NCI-H1105 (cell line): Measurements from ENCODE around the gene KCNG3.

Experiments used
- DNase-seq: peaks from one replicate; lab custom pipeline; 2025; lab: John Stamatoyannopoulos, UW

The KCNG3 gene

GRCh38 chr2:42493468-42494354, at the start of gene KCNG3:
Gene KCNG3, minus strand, starts transcription at chr2:42493982. Its CDS starts 481 bp downstream, at chr2:42493501.
- peak; percentile 55 for DNase-seq

GRCh38 chr2:42542871-42543270, 49.1 kb upstream of the KCNG3 start:
- no peak for DNase-seq

GRCh38 chr2:42537493-42537892, 43.7 kb upstream of the KCNG3 start:
- no peak for DNase-seq

GRCh38 chr2:42532397-42532796, 38.6 kb upstream of the KCNG3 start:
- no peak for DNase-seq

GRCh38 chr2:42523341-42523740, 29.6 kb upstream of the KCNG3 start:
- DNase-seq = no peak

GRCh38 chr2:42522035-42522434, 28.3 kb upstream of the KCNG3 start:
- DNase-seq = no peak

GRCh38 chr2:42519624-42520023, 25.8 kb upstream of the KCNG3 start:
- DNase-seq = no peak

GRCh38 chr2:42516418-42516901, 22.7 kb upstream of the KCNG3 start:
- no peak for DNase-seq

- no peak for DNase-seq
Observed at GRCh38 chr2:42513252-42513918, 19.6 kb upstream of the KCNG3 start.

- DNase-seq = no peak
Observed at GRCh38 chr2:42510608-42511243, 16.9 kb upstream of the KCNG3 start.

- DNase-seq = no peak
Observed at GRCh38 chr2:42510191-42510590, 16.4 kb upstream of the KCNG3 start.

- no peak for DNase-seq
Observed at GRCh38 chr2:42504364-42505230, 10.8 kb upstream of the KCNG3 start.

- DNase-seq = no peak
Observed at GRCh38 chr2:42503291-42503690, 9.5 kb upstream of the KCNG3 start.

GRCh38 chr2:42498497-42498896, 4.7 kb upstream of the KCNG3 start:
- DNase-seq = no peak

GRCh38 chr2:42495611-42496010, 1.8 kb upstream of the KCNG3 start:
- DNase-seq = no peak

- DNase-seq = no peak
Observed at GRCh38 chr2:42495234-42495581, 1.4 kb upstream of the KCNG3 start.

- peak; percentile 81 for DNase-seq
Observed at GRCh38 chr2:42494355-42495233, 812 bp upstream of the KCNG3 start.

GRCh38 chr2:42492691-42493467, 903 bp downstream of the KCNG3 start:
- no peak for DNase-seq

GRCh38 chr2:42488297-42488696, 5.5 kb downstream of the KCNG3 start:
- no peak for DNase-seq
